Measurements from ENCODE around the gene CLIC6. TPM values are rescaled to one million over a fixed set of nuclear protein-coding genes. Genes with fewer than 3 reads are reported as not detected.

CLIC6 gene
- total and polyA plus RNA-seq, 2 of the 8 experiments (the other 6 are each of a cell fraction or from before 2014, with no cell fraction given), result 0.42 to 1.3 TPM

- TF ChIP-seq CHD7 (IDR thresholded peaks at IDR 0.05; ENCODE audit: insufficient replicate concordance, low read length), result no peak
Measured at GRCh38 chr21:34706337-34706736, 37.5 kb downstream of the CLIC6 start (continued).
